RWPE2 (cell line): ENCODE results near the gene PRR23E.
A peak's percentile ranks its signal among the peaks of the same experiment; 100 is the strongest.

Source experiments
- ATAC-seq: fragments of 200-7000 bp; cut with Tn5 transposase; 3 replicates; pipeline ENCODE4 v1.9.1; 2021; ENCODE audit warnings: low read depth
- DNase-seq: peaks from one replicate; pipeline ENCODE4 v3.0.0-alpha.2; 2020; ENCODE audit warnings: low spot score
- H3K27ac ChIP-seq: fragments of 450-650 bp; 2 replicates; pipeline ENCODE4 v1.5.1; 2017; ENCODE audit warnings: mild to moderate bottlenecking; ENCODE audit not compliant: poor library complexity, severe bottlenecking
- H3K27me3 ChIP-seq: fragments of 250-450 bp; sonication (Bioruptor Pico); 2 replicates; pipeline ENCODE4 v1.5.1; 2021; ENCODE audit warnings: mild to moderate bottlenecking, moderate library complexity; ENCODE audit not compliant: insufficient read depth, poor library complexity, severe bottlenecking
- H3K36me3 ChIP-seq: fragments of 250-450 bp; sonication (Bioruptor Pico); 2 replicates; pipeline ENCODE4 v1.5.1; 2020; ENCODE audit warnings: low read depth, mild to moderate bottlenecking, moderate library complexity
- H3K4me1 ChIP-seq: fragments of 250-450 bp; sonication (Bioruptor Pico); 2 replicates; pipeline ENCODE4 v1.5.1; 2021; ENCODE audit warnings: mild to moderate bottlenecking, moderate library complexity; ENCODE audit not compliant: insufficient read depth, poor library complexity, severe bottlenecking
- H3K4me3 ChIP-seq: fragments of 250-450 bp; sonication (Bioruptor Pico); 2 replicates; pipeline ENCODE4 v1.5.1; 2021; ENCODE audit warnings: mild to moderate bottlenecking, moderate library complexity; ENCODE audit not compliant: severe bottlenecking
- H3K9me3 ChIP-seq: fragments of 250-450 bp; sonication (Bioruptor Pico); 2 replicates; pipeline ENCODE4 v1.5.1; 2021; ENCODE audit warnings: mild to moderate bottlenecking, moderate library complexity; ENCODE audit not compliant: severe bottlenecking
- CTCF ChIP-seq: fragments of 450-650 bp; IDR thresholded peaks from one replicate; pipeline ENCODE4 v1.5.1; 2017; ENCODE audit warnings: mild to moderate bottlenecking, moderate library complexity; ENCODE audit not compliant: poor library complexity, severe bottlenecking

Gene PRR23E

GRCh38 chr3:127234778-127235177 lies 41.8 kb downstream of the PRR23E start:
- Histone ChIP-seq H3K27ac (no peak overlapping the region), H3K4me1 (no peaks in the 10 kb centered on the region), H3K9me3 (no peaks in the 10 kb centered on the region), H3K27me3 (no peaks in the 10 kb centered on the region), H3K4me3 (no peak overlapping the region), H3K36me3 (no peaks in the 10 kb centered on the region)
- DNase-seq (no peak), ATAC-seq (peak; percentile 56; the same call in 2 of the 3 replicates)
- no peak for TF ChIP-seq CTCF

- H3K4me1 ChIP-seq: no peaks in the 10 kb centered on the region
- no peaks in the 10 kb centered on the region for H3K9me3 ChIP-seq
- TF ChIP-seq CTCF: no peak
- ATAC-seq: no peak
- H3K36me3 ChIP-seq: no peaks in the 10 kb centered on the region
- no peaks in the 10 kb centered on the region for H3K27me3 ChIP-seq
- no peak overlapping the region for H3K27ac ChIP-seq
- H3K4me3 ChIP-seq: no peak overlapping the region
- DNase-seq: no peak
Observed at GRCh38 chr3:127235706-127236105, 42.8 kb downstream of the PRR23E start.

GRCh38 chr3:127237835-127238234 lies 44.9 kb downstream of the PRR23E start:
- no peak for ATAC-seq

GRCh38 chr3:127238602-127239001 lies 45.7 kb downstream of the PRR23E start:
- DNase-seq (no peak), ATAC-seq (no peak)
- no peak for TF ChIP-seq CTCF
- Histone ChIP-seq H3K27ac (no peak overlapping the region), H3K9me3 (peaks cover 5% of the 10 kb centered on the region), H3K27me3 (no peaks in the 10 kb centered on the region), H3K4me1 (no peaks in the 10 kb centered on the region), H3K36me3 (no peaks in the 10 kb centered on the region), H3K4me3 (no peak overlapping the region)

More at GRCh38 chr3:127237835-127238234, 44.9 kb downstream of the PRR23E start:
- Histone ChIP-seq H3K9me3 (no peaks in the 10 kb centered on the region), H3K4me1 (no peaks in the 10 kb centered on the region), H3K36me3 (no peaks in the 10 kb centered on the region), H3K27ac (no peak overlapping the region), H3K27me3 (no peaks in the 10 kb centered on the region), H3K4me3 (no peak overlapping the region)
- no peak for DNase-seq
- no peak for TF ChIP-seq CTCF

GRCh38 chr3:127247292-127247691 lies 54.4 kb downstream of the PRR23E start:
- Histone ChIP-seq H3K36me3 (no peaks in the 10 kb centered on the region), H3K27me3 (no peaks in the 10 kb centered on the region), H3K4me1 (no peaks in the 10 kb centered on the region), H3K4me3 (no peak overlapping the region), H3K9me3 (peaks cover 8% of the 10 kb centered on the region), H3K27ac (no peak overlapping the region)
- no peak for DNase-seq
- ATAC-seq: no peak
- no peak for TF ChIP-seq CTCF
